Liver (tissue), 9 donors: Measurements from ENCODE around the gene PTPN22. TPM values are rescaled to one million over a fixed set of nuclear protein-coding genes. Genes with fewer than 3 reads are reported as not detected.

Experiments used
- DNase-seq: peaks from one replicate; pipeline ENCODE4 v3.0.0-alpha.2; 2017; ENCODE audit warnings: low spot score
- H3K27ac ChIP-seq, 2 donors: one replicate each; pipeline ENCODE4 v1.7.0; 2013; ENCODE audit warnings: inconsistent platforms in 2 of 2, low read length in 2 of 2, control low read depth in 1 of 2, low read depth in 1 of 2, mild to moderate bottlenecking in 1 of 2
- H3K27me3 ChIP-seq, 4 donors: one replicate each; pipeline versions ENCODE4 v1.6.1 to v1.7.0; 2013; ENCODE audit warnings: low read length in 3 of 4, inconsistent platforms in 1 of 4, mild to moderate bottlenecking in 1 of 4, moderate library complexity in 1 of 4; ENCODE audit not compliant: control insufficient read depth in 4 of 4, insufficient read depth in 4 of 4
- H3K36me3 ChIP-seq, 4 donors: one replicate each; pipeline versions ENCODE4 v1.6.1 to v1.7.0; 2013; ENCODE audit warnings: low read length in 3 of 4, mild to moderate bottlenecking in 3 of 4, low read depth in 1 of 4, moderate library complexity in 1 of 4; ENCODE audit not compliant: control insufficient read depth in 4 of 4, insufficient read depth in 3 of 4
- H3K4me1 ChIP-seq, 4 donors: one replicate each; pipeline versions ENCODE4 v1.6.1 to v1.7.0; 2013; ENCODE audit warnings: low read length in 3 of 4, mild to moderate bottlenecking in 3 of 4, moderate library complexity in 1 of 4; ENCODE audit not compliant: control insufficient read depth in 4 of 4, insufficient read depth in 4 of 4
- H3K4me3 ChIP-seq, 3 donors: one replicate each; pipeline versions ENCODE4 v1.6.1 to v1.7.0; 2013; ENCODE audit warnings: low read length in 3 of 3, control low read depth in 1 of 3, low read depth in 1 of 3, mild to moderate bottlenecking in 1 of 3
- H3K9ac ChIP-seq, 2 donors: one replicate each; pipeline ENCODE4 v1.7.0; 2013; ENCODE audit warnings: low read length in 2 of 2, mild to moderate bottlenecking in 2 of 2, moderate library complexity in 2 of 2, control low read depth in 1 of 2, low read depth in 1 of 2
- H3K9me3 ChIP-seq, 4 donors: one replicate each; pipeline versions ENCODE4 v1.6.1 to v1.7.0; 2013; ENCODE audit warnings: low read length in 3 of 4; ENCODE audit not compliant: control insufficient read depth in 4 of 4
- CTCF ChIP-seq: fragments of 150-350 bp; IDR thresholded peaks from 2 replicates; pipeline ENCODE4 v1.5.1; 2017; ENCODE audit warnings: improper control_type of control experiment, low read depth, low read length; ENCODE audit not compliant: missing input control
- EGR1 ChIP-seq, 2 donors: IDR thresholded peaks; 2 replicates each; pipeline ENCODE4 v1.6.1; 2016 to 2018; ENCODE audit warnings: antibody characterized with exemption in 2 of 2, low read depth in 2 of 2
- FOXA1 ChIP-seq: IDR thresholded peaks from 2 replicates; pipeline ENCODE4 v1.6.1; 2016; ENCODE audit warnings: antibody characterized with exemption
- FOXA2 ChIP-seq: IDR thresholded peaks from 2 replicates; pipeline ENCODE4 v1.6.1; 2016; ENCODE audit warnings: antibody characterized with exemption
- GABPA ChIP-seq, 2 donors: IDR thresholded peaks in 1 of 2; conservative IDR thresholded peaks in 1 of 2; 2 replicates each; pipeline ENCODE4 v1.6.1; 2016; ENCODE audit warnings: antibody characterized with exemption in 2 of 2, mild to moderate bottlenecking in 1 of 2, moderate library complexity in 1 of 2
- HNF4A ChIP-seq, 2 donors: conservative IDR thresholded peaks; 2 replicates each; pipeline ENCODE4 v1.6.1; 2016; ENCODE audit warnings: antibody characterized with exemption in 2 of 2, mild to moderate bottlenecking in 2 of 2
- HNF4G ChIP-seq: IDR thresholded peaks from 2 replicates; pipeline ENCODE4 v1.6.1; 2016; ENCODE audit warnings: antibody characterized with exemption
- JUND ChIP-seq, 2 donors: IDR thresholded peaks; 2 replicates each; pipeline ENCODE4 v1.6.1; 2016; ENCODE audit warnings: antibody characterized with exemption in 2 of 2
- NR2F2 ChIP-seq: IDR thresholded peaks from 2 replicates; pipeline ENCODE4 v1.6.1; 2016; ENCODE audit warnings: antibody characterized with exemption
- RAD21 ChIP-seq, 2 donors: IDR thresholded peaks; 2 replicates each; pipeline ENCODE4 v1.6.1; 2016; ENCODE audit warnings: antibody characterized with exemption in 2 of 2, mild to moderate bottlenecking in 2 of 2
- RXRA ChIP-seq, 2 donors: IDR thresholded peaks; 2 replicates each; pipeline ENCODE4 v1.6.1; 2017 to 2018; ENCODE audit warnings: antibody characterized with exemption in 2 of 2, mild to moderate bottlenecking in 1 of 2
- SP1 ChIP-seq: IDR thresholded peaks from 2 replicates; pipeline ENCODE4 v1.6.1; 2018; ENCODE audit warnings: antibody characterized with exemption, mild to moderate bottlenecking
- TAF1 ChIP-seq: conservative IDR thresholded peaks from 2 replicates; pipeline ENCODE4 v1.6.1; 2016; ENCODE audit warnings: antibody characterized with exemption, mild to moderate bottlenecking
- YY1 ChIP-seq: IDR thresholded peaks from 2 replicates; pipeline ENCODE4 v1.6.1; 2016; ENCODE audit warnings: antibody characterized with exemption, mild to moderate bottlenecking
- WGBS: extraction: QIAGEN DNeasy Blood & Tissue Kit; methylation state at CpG from one replicate; pipeline ENCODE4 v1.1.7; 2013; 5-methylcytosine and 5-hydroxymethylcytosine counted together
- polyA plus RNA-seq, 2 donors: library from polyadenylated mRNA; stranded (reverse) in 1 of 2; unstranded in 1 of 2; fragments of 200-250 nt in 1 of 2; fragments of >200 nt in 1 of 2; fragmentation: Nextera tagmentation in 1 of 2; extraction: Ambion mirVana in 1 of 2; gene quantifications; one replicate each; pipeline versions ENCODE4 v1.2.1 to v1.2.3, GENCODE V29; 2013 to 2015
- total RNA-seq, 2 donors: library from RNA; depleted of rRNA; stranded (reverse); fragments of >200 nt; gene quantifications; one replicate each; pipeline ENCODE4 v1.2.3, GENCODE V29; 2014
- TF ChIP-seq, protein P1 (sequence below): IDR thresholded peaks from 2 replicates; pipeline ENCODE4 v1.6.1; 2016; ENCODE audit warnings: antibody characterized with exemption
- TF ChIP-seq, protein P2 (sequence below): IDR thresholded peaks from 2 replicates; pipeline ENCODE4 v1.6.1; 2016; ENCODE audit warnings: antibody characterized with exemption
- donor health status: healthy.
- donor health status: healthy.
- donor health status: healthy.
- donor health status: healthy.
- donor health status: healthy.

Gene PTPN22
- total and polyA plus RNA-seq, 4 donors, result 0.24 to 1.9 (median 1.0) TPM

DNA sequence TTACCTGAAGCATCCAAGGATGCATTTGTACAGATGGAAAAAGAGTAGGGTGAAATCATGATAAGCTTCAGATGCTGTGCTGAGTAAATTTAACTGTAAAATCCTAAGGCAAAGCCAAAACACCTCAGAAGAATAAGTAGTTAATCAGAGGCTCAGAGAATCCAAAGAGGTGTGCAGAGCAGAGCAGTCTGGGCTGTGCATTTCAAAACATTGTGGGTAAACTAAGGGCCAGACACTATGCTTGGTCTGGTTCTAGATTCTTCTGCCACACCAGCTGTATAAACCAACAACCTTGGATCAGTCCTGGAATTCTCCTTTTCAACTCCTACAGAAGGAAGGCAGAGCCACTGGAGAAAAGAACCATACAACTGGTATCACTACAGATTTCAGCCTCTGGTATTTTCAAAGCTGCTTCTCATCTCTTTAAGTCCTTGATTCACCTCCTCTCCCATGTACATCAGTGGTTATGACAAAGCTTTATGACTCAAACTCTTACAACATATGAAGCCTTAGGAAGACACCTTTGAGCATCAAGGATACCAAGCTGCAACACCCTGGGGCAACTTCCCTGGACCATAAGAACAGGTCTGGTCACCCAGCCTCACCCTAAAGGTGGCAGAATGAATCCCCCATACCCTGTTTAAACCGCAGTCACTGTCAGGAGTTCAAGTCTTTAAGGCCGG lies 46.0 kb upstream of the PTPN22 start:
- Histone ChIP-seq H3K9me3 (no peaks in the 10 kb centered on the region), H3K27me3 (no peaks in the 10 kb centered on the region), H3K9ac (no peak overlapping the region), H3K36me3 (no peaks in the 10 kb centered on the region), H3K27ac (no peak overlapping the region), H3K4me3 (no peak overlapping the region), H3K4me1 (no peaks in the 10 kb centered on the region)
- WGBS, result 93% methylated on average over 2 of the region's 2 CpGs
- TF ChIP-seq FOXA2 (no peak), TAF1 (no peak), SP1 (no peak), FOXA1 (no peak), YY1 (no peak), RAD21 (IDR thresholded peaks at IDR 0.05) (no peak), EGR1 (IDR thresholded peaks at IDR 0.05; ENCODE audit: low read depth in 2 of 2) (no peak), RXRA (IDR thresholded peaks at IDR 0.05) (no peak), GABPA (IDR thresholded peaks at IDR 0.05 in 1 of 2, conservative IDR thresholded peaks at IDR 0.05 in 1 of 2) (no peak), CTCF (no peak), HNF4A (conservative IDR thresholded peaks at IDR 0.05) (no peak), HNF4G (no peak)
- TF ChIP-seq, protein P1, sequence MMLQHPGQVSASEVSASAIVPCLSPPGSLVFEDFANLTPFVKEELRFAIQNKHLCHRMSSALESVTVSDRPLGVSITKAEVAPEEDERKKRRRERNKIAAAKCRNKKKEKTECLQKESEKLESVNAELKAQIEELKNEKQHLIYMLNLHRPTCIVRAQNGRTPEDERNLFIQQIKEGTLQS, result no peak
- TF ChIP-seq, protein P2, sequence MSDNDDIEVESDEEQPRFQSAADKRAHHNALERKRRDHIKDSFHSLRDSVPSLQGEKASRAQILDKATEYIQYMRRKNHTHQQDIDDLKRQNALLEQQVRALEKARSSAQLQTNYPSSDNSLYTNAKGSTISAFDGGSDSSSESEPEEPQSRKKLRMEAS, result no peak
- no peak for DNase-seq

- no peak for DNase-seq
- H3K27me3 ChIP-seq, result no peaks in the 10 kb centered on the region
Observed at GRCh38 chr1:113916974-113917373, 45.5 kb upstream of the PTPN22 start.

More at GRCh38 chr1:113916974-113917373, 45.5 kb upstream of the PTPN22 start:
- H3K4me3 ChIP-seq, result no peak overlapping the region
- H3K9me3 ChIP-seq, result no peaks in the 10 kb centered on the region
- H3K9ac ChIP-seq, result no peak overlapping the region
- 97% methylated on average over 5 of the region's 5 CpGs for WGBS
- H3K36me3 ChIP-seq, result peaks cover 0 to under 1% (median 0%) of the 10 kb centered on the region in 4 donors
- no peak for TF ChIP-seq TAF1
- no peak for TF ChIP-seq NR2F2
- TF ChIP-seq, protein P2, result no peak
- TF ChIP-seq JUND (IDR thresholded peaks at IDR 0.05), result no peak
- no peak for TF ChIP-seq FOXA2
- TF ChIP-seq FOXA1, result no peak
- TF ChIP-seq CTCF, result no peak
- no peaks in the 10 kb centered on the region for H3K4me1 ChIP-seq
- H3K27ac ChIP-seq, result no peak overlapping the region
